ENCODE data around the gene TEK.
"Not testable (repeated sequence)": the region's sequence is repeated elsewhere in the genome, so short reads cannot be mapped to it uniquely, and the experiment has no call there.

The TEK gene

GRCh38 chr9:27090711-27091110, 18.3 kb upstream of the TEK start:
- no peaks in the 10 kb centered on the region for H3K27me3 ChIP-seq (ENCODE audit: control insufficient read depth, insufficient read depth, low read length)
- H3K27ac ChIP-seq (ENCODE audit: low read length): no peak overlapping the region
- H3K4me1 ChIP-seq (ENCODE audit: control insufficient read depth, low read depth, low read length): no peaks in the 10 kb centered on the region
- no peak overlapping the region for H3K9ac ChIP-seq (ENCODE audit: low read length)
- H3K9me3 ChIP-seq (ENCODE audit: control insufficient read depth, low read depth, low read length): no peaks in the 10 kb centered on the region
- no peaks in the 10 kb centered on the region for H3K36me3 ChIP-seq (ENCODE audit: control insufficient read depth, low read depth, low read length)
- no peak overlapping the region for H3K4me3 ChIP-seq (ENCODE audit: low read length)

GRCh38 chr9:27092496-27092895, 16.5 kb upstream of the TEK start:
- H3K4me3 ChIP-seq (ENCODE audit: low read length); H3K27ac ChIP-seq (ENCODE audit: low read length); H3K9ac ChIP-seq (ENCODE audit: low read length); H3K36me3 ChIP-seq (ENCODE audit: control insufficient read depth, low read depth, low read length); H3K27me3 ChIP-seq (ENCODE audit: control insufficient read depth, insufficient read depth, low read length); H3K4me1 ChIP-seq (ENCODE audit: control insufficient read depth, low read depth, low read length); H3K9me3 ChIP-seq (ENCODE audit: control insufficient read depth, low read depth, low read length): not testable (repeated sequence)

GRCh38 chr9:27093384-27094067, 15.5 kb upstream of the TEK start:
- H3K36me3 ChIP-seq (ENCODE audit: control insufficient read depth, low read depth, low read length); H3K9me3 ChIP-seq (ENCODE audit: control insufficient read depth, low read depth, low read length); H3K4me3 ChIP-seq (ENCODE audit: low read length); H3K9ac ChIP-seq (ENCODE audit: low read length); H3K27me3 ChIP-seq (ENCODE audit: control insufficient read depth, insufficient read depth, low read length); H3K4me1 ChIP-seq (ENCODE audit: control insufficient read depth, low read depth, low read length); H3K27ac ChIP-seq (ENCODE audit: low read length): not testable (repeated sequence)

- no peak overlapping the region for H3K9ac ChIP-seq (ENCODE audit: low read length)
- no peak overlapping the region for H3K4me3 ChIP-seq (ENCODE audit: low read length)
- no peaks in the 10 kb centered on the region for H3K4me1 ChIP-seq (ENCODE audit: control insufficient read depth, low read depth, low read length)
- H3K27ac ChIP-seq (ENCODE audit: low read length): no peak overlapping the region
- H3K27me3 ChIP-seq (ENCODE audit: control insufficient read depth, insufficient read depth, low read length): no peaks in the 10 kb centered on the region
- H3K9me3 ChIP-seq (ENCODE audit: control insufficient read depth, low read depth, low read length): no peaks in the 10 kb centered on the region
- no peaks in the 10 kb centered on the region for H3K36me3 ChIP-seq (ENCODE audit: control insufficient read depth, low read depth, low read length)
These were observed 14.3 kb upstream of the TEK start for GRCh38 chr9:27094640-27095298.

GRCh38 chr9:27107241-27107640, 1.8 kb upstream of the TEK start:
- Histone ChIP-seq H3K27ac (ENCODE audit: low read length) (no peak overlapping the region), H3K27me3 (ENCODE audit: control insufficient read depth, insufficient read depth, low read length) (no peaks in the 10 kb centered on the region), H3K4me1 (ENCODE audit: control insufficient read depth, low read depth, low read length) (peaks cover 13% of the 10 kb centered on the region), H3K9ac (ENCODE audit: low read length) (no peak overlapping the region), H3K36me3 (ENCODE audit: control insufficient read depth, low read depth, low read length) (no peaks in the 10 kb centered on the region), H3K4me3 (ENCODE audit: low read length) (no peak overlapping the region), H3K9me3 (ENCODE audit: control insufficient read depth, low read depth, low read length) (no peaks in the 10 kb centered on the region)

- H3K36me3 ChIP-seq (ENCODE audit: control insufficient read depth, low read depth, low read length): no peaks in the 10 kb centered on the region
- H3K27ac ChIP-seq (ENCODE audit: low read length): no peak overlapping the region
- no peaks in the 10 kb centered on the region for H3K9me3 ChIP-seq (ENCODE audit: control insufficient read depth, low read depth, low read length)
- H3K4me3 ChIP-seq (ENCODE audit: low read length): peak overlapping the region; percentile 58
- peak overlapping the region; percentile 60 for H3K9ac ChIP-seq (ENCODE audit: low read length)
- peaks cover 13% of the 10 kb centered on the region for H3K4me1 ChIP-seq (ENCODE audit: control insufficient read depth, low read depth, low read length)
- no peaks in the 10 kb centered on the region for H3K27me3 ChIP-seq (ENCODE audit: control insufficient read depth, insufficient read depth, low read length)
These were observed 596 bp downstream of the TEK start for GRCh38 chr9:27109621-27110020.

GRCh38 chr9:27110181-27110580, 1.2 kb downstream of the TEK start:
- Histone ChIP-seq H3K4me1 (ENCODE audit: control insufficient read depth, low read depth, low read length) (peaks cover 13% of the 10 kb centered on the region), H3K27ac (ENCODE audit: low read length) (no peak overlapping the region), H3K9ac (ENCODE audit: low read length) (peak overlapping the region; percentile 60), H3K36me3 (ENCODE audit: control insufficient read depth, low read depth, low read length) (no peaks in the 10 kb centered on the region), H3K9me3 (ENCODE audit: control insufficient read depth, low read depth, low read length) (no peaks in the 10 kb centered on the region), H3K27me3 (ENCODE audit: control insufficient read depth, insufficient read depth, low read length) (no peaks in the 10 kb centered on the region), H3K4me3 (ENCODE audit: low read length) (peak overlapping the region; percentile 58)

GRCh38 chr9:27112235-27112634, 3.2 kb downstream of the TEK start:
- no peaks in the 10 kb centered on the region for H3K9me3 ChIP-seq (ENCODE audit: control insufficient read depth, low read depth, low read length)
- no peak overlapping the region for H3K4me3 ChIP-seq (ENCODE audit: low read length)

GRCh38 chr9:27117489-27118135, 8.6 kb downstream of the TEK start:
- H3K4me3 ChIP-seq (ENCODE audit: low read length): no peak overlapping the region
- no peaks in the 10 kb centered on the region for H3K9me3 ChIP-seq (ENCODE audit: control insufficient read depth, low read depth, low read length)
- no peaks in the 10 kb centered on the region for H3K27me3 ChIP-seq (ENCODE audit: control insufficient read depth, insufficient read depth, low read length)
- no peak overlapping the region for H3K9ac ChIP-seq (ENCODE audit: low read length)
- H3K4me1 ChIP-seq (ENCODE audit: control insufficient read depth, low read depth, low read length): peaks cover 4% of the 10 kb centered on the region
- no peaks in the 10 kb centered on the region for H3K36me3 ChIP-seq (ENCODE audit: control insufficient read depth, low read depth, low read length)
- no peak overlapping the region for H3K27ac ChIP-seq (ENCODE audit: low read length)

More at GRCh38 chr9:27112235-27112634, 3.2 kb downstream of the TEK start:
- Histone ChIP-seq H3K27ac (ENCODE audit: low read length) (no peak overlapping the region), H3K4me1 (ENCODE audit: control insufficient read depth, low read depth, low read length) (peaks cover 13% of the 10 kb centered on the region), H3K36me3 (ENCODE audit: control insufficient read depth, low read depth, low read length) (no peaks in the 10 kb centered on the region), H3K27me3 (ENCODE audit: control insufficient read depth, insufficient read depth, low read length) (no peaks in the 10 kb centered on the region), H3K9ac (ENCODE audit: low read length) (no peak overlapping the region)

GRCh38 chr9:27118916-27119315, 9.9 kb downstream of the TEK start:
- H3K9ac ChIP-seq (ENCODE audit: low read length): no peak overlapping the region
- H3K27me3 ChIP-seq (ENCODE audit: control insufficient read depth, insufficient read depth, low read length): no peaks in the 10 kb centered on the region
- H3K27ac ChIP-seq (ENCODE audit: low read length): no peak overlapping the region
- no peaks in the 10 kb centered on the region for H3K9me3 ChIP-seq (ENCODE audit: control insufficient read depth, low read depth, low read length)
- peaks cover 4% of the 10 kb centered on the region for H3K4me1 ChIP-seq (ENCODE audit: control insufficient read depth, low read depth, low read length)
- H3K4me3 ChIP-seq (ENCODE audit: low read length): no peak overlapping the region
- no peaks in the 10 kb centered on the region for H3K36me3 ChIP-seq (ENCODE audit: control insufficient read depth, low read depth, low read length)

- Histone ChIP-seq H3K4me1 (ENCODE audit: control insufficient read depth, low read depth, low read length) (peaks cover 4% of the 10 kb centered on the region), H3K9me3 (ENCODE audit: control insufficient read depth, low read depth, low read length) (no peaks in the 10 kb centered on the region), H3K9ac (ENCODE audit: low read length) (no peak overlapping the region), H3K4me3 (ENCODE audit: low read length) (no peak overlapping the region), H3K27me3 (ENCODE audit: control insufficient read depth, insufficient read depth, low read length) (no peaks in the 10 kb centered on the region), H3K36me3 (ENCODE audit: control insufficient read depth, low read depth, low read length) (no peaks in the 10 kb centered on the region), H3K27ac (ENCODE audit: low read length) (no peak overlapping the region)
These were observed 15.1 kb downstream of the TEK start for GRCh38 chr9:27124151-27124550.

- H3K4me3 ChIP-seq (ENCODE audit: low read length): no peak overlapping the region
- H3K4me1 ChIP-seq (ENCODE audit: control insufficient read depth, low read depth, low read length): peaks cover 4% of the 10 kb centered on the region
- H3K27me3 ChIP-seq (ENCODE audit: control insufficient read depth, insufficient read depth, low read length): no peaks in the 10 kb centered on the region
- no peaks in the 10 kb centered on the region for H3K9me3 ChIP-seq (ENCODE audit: control insufficient read depth, low read depth, low read length)
- H3K36me3 ChIP-seq (ENCODE audit: control insufficient read depth, low read depth, low read length): no peaks in the 10 kb centered on the region
- H3K9ac ChIP-seq (ENCODE audit: low read length): no peak overlapping the region
- no peak overlapping the region for H3K27ac ChIP-seq (ENCODE audit: low read length)
These were observed 16.0 kb downstream of the TEK start for GRCh38 chr9:27125030-27125429.

Data from iPS-18a (cell line).